Measurements from ENCODE around the gene NKX3-2. TPM values are rescaled to one million over a fixed set of nuclear protein-coding genes. Genes with fewer than 3 reads are reported as not detected.

Gene NKX3-2
- total and polyA plus RNA-seq, 9 of the 15 experiments (the other 6 are each of a cell fraction or from before 2014, with no cell fraction given): 0.03 to 0.81 (median 0.27) TPM; not detected in 1

DNA sequence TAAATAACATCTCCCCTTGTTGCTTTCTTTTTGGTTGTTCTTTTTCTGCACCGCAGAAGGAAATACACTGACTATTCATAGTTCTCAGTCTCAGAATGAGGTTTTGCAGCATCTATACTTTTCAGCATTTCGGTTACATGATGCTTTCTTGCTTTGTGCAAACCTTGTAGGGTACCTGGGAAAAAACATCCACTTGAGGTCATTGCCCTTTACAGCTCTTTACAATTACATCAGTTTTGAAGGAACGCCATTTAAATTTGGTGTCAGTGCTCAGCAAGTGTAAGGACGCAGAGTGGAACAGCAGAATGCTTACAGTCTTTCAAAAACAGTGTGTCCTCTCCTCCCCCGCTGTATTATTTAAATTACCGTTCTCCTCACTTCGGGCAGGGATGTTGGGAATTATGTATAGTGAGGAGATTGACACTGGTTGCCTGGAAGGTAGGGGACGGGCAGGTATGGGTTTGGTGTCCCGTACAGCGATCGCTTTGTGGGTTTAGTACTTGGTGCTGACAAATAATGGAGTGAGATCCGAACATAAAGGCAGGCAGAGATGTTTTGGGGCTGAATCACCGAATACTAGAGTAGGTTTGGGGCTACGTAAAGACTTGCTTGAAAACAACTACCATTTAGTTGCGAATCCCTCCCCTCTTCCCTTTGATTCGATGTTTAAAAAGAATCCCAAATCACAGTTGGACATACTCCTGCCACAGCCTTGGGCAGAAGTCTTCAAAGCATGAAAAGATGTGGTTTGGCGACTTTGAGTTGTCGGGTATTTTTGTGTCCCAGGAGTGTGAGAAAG lies 2.0 kb upstream of the NKX3-2 start:
- no peak for DNase-seq (ENCODE audit: extremely low read depth in 1 of 4, low spot score in 3 of 4)
- Histone ChIP-seq H4K20me1 (replicated peaks; ENCODE audit: control insufficient read depth, insufficient read depth, low read length) (no peaks in the 10 kb centered on the region), H2AFZ (ENCODE audit: low read depth, low read length) (no peak overlapping the region), H3K4me3 (no peak overlapping the region), H3K4me1 (replicated peaks in 1 of 2; ENCODE audit: control insufficient read depth in 2 of 2, insufficient read depth in 2 of 2, low read length in 2 of 2) (peaks cover 2 to 31% of the 10 kb centered on the region in 2 experiments; a peak in 4 of 5 replicates), H3K9me1 (ENCODE audit: control insufficient read depth, insufficient read depth, low read length) (no peaks in the 10 kb centered on the region), H3K36me3 (ENCODE audit: control insufficient read depth, insufficient read depth, low read length) (no peaks in the 10 kb centered on the region), H3K27ac (ENCODE audit: extremely low read depth, low read depth, low read length) (no peak overlapping the region), H3K79me2 (ENCODE audit: control insufficient read depth, insufficient read depth, low read length) (no peaks in the 10 kb centered on the region), H3K4me2 (ENCODE audit: insufficient read depth, low read length) (no peak overlapping the region), H3K9me3 (replicated peaks; ENCODE audit: control insufficient read depth, insufficient read depth, low read depth, low read length) (peaks cover 4% of the 10 kb centered on the region; the same call in 1 of the 2 replicates), H3K9ac (ENCODE audit: insufficient read depth in 1 of 2, low read depth in 2 of 2, low read length in 2 of 2) (no peak overlapping the region), H3K27me3 (ENCODE audit: control insufficient read depth in 2 of 2, insufficient read depth in 2 of 2, low read length in 2 of 2) (peaks cover 0 to 4% of the 10 kb centered on the region in 2 experiments; a peak in 1 of 5 replicates)
- in situ Hi-C loops (cut with MboI) (loop anchor here (5.0 kb wide), 1 partner anchor 699 kb away; no protein-coding TSS in a partner anchor), intact Hi-C loops (cut with micrococcal nuclease) (loop anchor here (5.0 kb wide), 2 partner anchors 64 to 114 kb away; partner anchors contain the start of gene RAB28)
- ATAC-seq: no peak
- WGBS (ENCODE audit: insufficient coverage, low coverage, missing lambda C conversion rate): 82% methylated on average over 18 of the region's 18 CpGs
- FAIRE-seq: no peak
- CTCF ChIA-PET (ENCODE audit: low intra/inter-chr PET ratio): interaction anchor here (3.7 kb wide), 1 partner anchor 694 kb away, joined by 25 read pairs; no protein-coding TSS in a partner anchor
- POLR2A ChIA-PET: no interaction called here
- no TSS peak for BruUV-seq (replicated peaks)
- TF ChIP-seq ZNF668 (CRISPR knock-in tag; IDR thresholded peaks at IDR 0.05): no peak
- TF ChIP-seq E2F3 (CRISPR knock-in tag; IDR thresholded peaks at IDR 0.05): no peak
- TF ChIP-seq, protein P1, sequence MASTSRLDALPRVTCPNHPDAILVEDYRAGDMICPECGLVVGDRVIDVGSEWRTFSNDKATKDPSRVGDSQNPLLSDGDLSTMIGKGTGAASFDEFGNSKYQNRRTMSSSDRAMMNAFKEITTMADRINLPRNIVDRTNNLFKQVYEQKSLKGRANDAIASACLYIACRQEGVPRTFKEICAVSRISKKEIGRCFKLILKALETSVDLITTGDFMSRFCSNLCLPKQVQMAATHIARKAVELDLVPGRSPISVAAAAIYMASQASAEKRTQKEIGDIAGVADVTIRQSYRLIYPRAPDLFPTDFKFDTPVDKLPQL (IDR thresholded peaks at IDR 0.05; ENCODE audit: extremely low read depth, insufficient read length): no peak
- TF ChIP-seq, protein P2, sequence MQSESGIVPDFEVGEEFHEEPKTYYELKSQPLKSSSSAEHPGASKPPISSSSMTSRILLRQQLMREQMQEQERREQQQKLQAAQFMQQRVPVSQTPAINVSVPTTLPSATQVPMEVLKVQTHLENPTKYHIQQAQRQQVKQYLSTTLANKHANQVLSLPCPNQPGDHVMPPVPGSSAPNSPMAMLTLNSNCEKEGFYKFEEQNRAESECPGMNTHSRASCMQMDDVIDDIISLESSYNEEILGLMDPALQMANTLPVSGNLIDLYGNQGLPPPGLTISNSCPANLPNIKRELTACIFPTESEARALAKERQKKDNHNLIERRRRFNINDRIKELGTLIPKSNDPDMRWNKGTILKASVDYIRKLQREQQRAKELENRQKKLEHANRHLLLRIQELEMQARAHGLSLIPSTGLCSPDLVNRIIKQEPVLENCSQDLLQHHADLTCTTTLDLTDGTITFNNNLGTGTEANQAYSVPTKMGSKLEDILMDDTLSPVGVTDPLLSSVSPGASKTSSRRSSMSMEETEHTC (IDR thresholded peaks at IDR 0.05): no peak
- TF ChIP-seq SNIP1 (IDR thresholded peaks at IDR 0.05; ENCODE audit: low read depth): no peak
- no peak for TF ChIP-seq EP300 (IDR thresholded peaks at IDR 0.05; ENCODE audit: low read length)
- TF ChIP-seq ZNF444 (CRISPR knock-in tag; IDR thresholded peaks at IDR 0.05): no peak
- TF ChIP-seq, protein P3, sequence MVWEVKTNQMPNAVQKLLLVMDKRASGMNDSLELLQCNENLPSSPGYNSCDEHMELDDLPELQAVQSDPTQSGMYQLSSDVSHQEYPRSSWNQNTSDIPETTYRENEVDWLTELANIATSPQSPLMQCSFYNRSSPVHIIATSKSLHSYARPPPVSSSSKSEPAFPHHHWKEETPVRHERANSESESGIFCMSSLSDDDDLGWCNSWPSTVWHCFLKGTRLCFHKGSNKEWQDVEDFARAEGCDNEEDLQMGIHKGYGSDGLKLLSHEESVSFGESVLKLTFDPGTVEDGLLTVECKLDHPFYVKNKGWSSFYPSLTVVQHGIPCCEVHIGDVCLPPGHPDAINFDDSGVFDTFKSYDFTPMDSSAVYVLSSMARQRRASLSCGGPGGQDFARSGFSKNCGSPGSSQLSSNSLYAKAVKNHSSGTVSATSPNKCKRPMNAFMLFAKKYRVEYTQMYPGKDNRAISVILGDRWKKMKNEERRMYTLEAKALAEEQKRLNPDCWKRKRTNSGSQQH (CRISPR knock-in tag; IDR thresholded peaks at IDR 0.05): no peak
- TF ChIP-seq, protein P4, sequence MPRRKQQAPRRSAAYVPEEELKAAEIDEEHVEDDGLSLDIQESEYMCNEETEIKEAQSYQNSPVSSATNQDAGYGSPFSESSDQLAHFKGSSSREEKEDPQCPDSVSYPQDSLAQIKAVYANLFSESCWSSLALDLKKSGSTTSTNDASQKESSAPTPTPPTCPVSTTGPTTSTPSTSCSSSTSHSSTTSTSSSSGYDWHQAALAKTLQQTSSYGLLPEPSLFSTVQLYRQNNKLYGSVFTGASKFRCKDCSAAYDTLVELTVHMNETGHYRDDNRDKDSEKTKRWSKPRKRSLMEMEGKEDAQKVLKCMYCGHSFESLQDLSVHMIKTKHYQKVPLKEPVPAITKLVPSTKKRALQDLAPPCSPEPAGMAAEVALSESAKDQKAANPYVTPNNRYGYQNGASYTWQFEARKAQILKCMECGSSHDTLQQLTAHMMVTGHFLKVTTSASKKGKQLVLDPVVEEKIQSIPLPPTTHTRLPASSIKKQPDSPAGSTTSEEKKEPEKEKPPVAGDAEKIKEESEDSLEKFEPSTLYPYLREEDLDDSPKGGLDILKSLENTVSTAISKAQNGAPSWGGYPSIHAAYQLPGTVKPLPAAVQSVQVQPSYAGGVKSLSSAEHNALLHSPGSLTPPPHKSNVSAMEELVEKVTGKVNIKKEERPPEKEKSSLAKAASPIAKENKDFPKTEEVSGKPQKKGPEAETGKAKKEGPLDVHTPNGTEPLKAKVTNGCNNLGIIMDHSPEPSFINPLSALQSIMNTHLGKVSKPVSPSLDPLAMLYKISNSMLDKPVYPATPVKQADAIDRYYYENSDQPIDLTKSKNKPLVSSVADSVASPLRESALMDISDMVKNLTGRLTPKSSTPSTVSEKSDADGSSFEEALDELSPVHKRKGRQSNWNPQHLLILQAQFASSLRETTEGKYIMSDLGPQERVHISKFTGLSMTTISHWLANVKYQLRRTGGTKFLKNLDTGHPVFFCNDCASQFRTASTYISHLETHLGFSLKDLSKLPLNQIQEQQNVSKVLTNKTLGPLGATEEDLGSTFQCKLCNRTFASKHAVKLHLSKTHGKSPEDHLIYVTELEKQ (CRISPR knock-in tag; IDR thresholded peaks at IDR 0.05): no peak
- TF ChIP-seq HCFC1 (IDR thresholded peaks at IDR 0.05; ENCODE audit: low read depth, low read length): no peak
- TF ChIP-seq ZC3H8 (IDR thresholded peaks at IDR 0.05): no peak
- no peak for TF ChIP-seq CCNT2 (IDR thresholded peaks at IDR 0.05; ENCODE audit: borderline replicate concordance, extremely low read depth, insufficient read length, low read depth, low read length)
